DMS53 treated with DMSO at 0.1 percent for 48 hours (cell line): ENCODE measurements around the gene NEK11.

Source experiments
- DNase-seq: peaks from one replicate; lab custom pipeline; 2025; ENCODE audit not compliant: unreplicated experiment; lab: John Stamatoyannopoulos, UW

NEK11 gene

DNA sequence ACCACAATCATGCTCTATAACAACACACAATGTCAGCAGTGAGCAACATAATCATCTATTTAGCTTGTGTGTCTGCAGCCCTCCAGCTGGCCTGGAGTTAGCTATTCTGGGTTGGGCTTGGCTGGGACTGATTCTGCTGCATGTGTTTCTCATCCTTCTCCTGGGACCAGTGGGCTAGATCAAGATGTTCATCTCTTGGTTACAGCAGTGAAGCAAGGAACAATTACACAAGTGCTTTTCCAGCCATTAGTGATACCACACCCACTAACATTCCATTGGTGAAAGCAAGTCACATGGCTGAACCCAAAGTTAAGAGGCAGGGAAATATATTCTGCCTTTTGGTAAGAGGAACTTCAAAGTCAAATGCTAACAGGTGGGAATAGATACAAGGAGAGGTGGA lies 369.5 kb downstream of the NEK11 start:
- no peak for DNase-seq

DNA sequence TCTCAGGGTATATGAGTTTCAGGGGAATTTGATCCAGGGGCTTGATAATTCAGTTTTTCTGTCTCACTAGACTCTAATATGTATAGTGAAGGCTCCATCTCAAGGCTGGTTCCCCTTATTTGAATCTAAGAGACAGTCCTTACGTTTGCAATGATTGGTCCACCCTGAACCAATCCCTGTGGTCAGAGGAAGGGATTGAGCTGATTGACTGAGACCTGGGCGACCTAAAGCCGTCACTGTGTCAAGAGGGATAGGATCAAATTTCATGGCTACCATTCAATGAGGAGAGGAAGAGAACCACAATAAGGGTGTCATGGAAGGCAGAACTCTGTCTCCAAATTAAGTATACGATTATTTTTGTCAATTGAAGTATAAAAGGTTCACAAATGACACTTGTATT lies 371.2 kb downstream of the NEK11 start:
- DNase-seq, result no peak
